DOHH2 (cell line): ENCODE data around the gene SPOCK1.

Experiments
- H3F3A ChIP-seq: fragments of 200-600 bp; sonication (generic), shearing (Covaris generic); 2 replicates; pipeline ENCODE4 v1.6.0; 2016; ENCODE audit warnings: antibody characterized with exemption, mild to moderate bottlenecking; ENCODE audit not compliant: control insufficient read depth, insufficient read depth
- H3K27ac ChIP-seq: fragments of 200-600 bp; sonication (generic); 2 replicates; pipeline ENCODE4 v1.5.1; 2014; ENCODE audit warnings: low read depth, mild to moderate bottlenecking, low read length, moderate library complexity
- H3K27me3 ChIP-seq: fragments of 200-600 bp; sonication (generic); 2 replicates; pipeline ENCODE4 v1.6.1; 2014; ENCODE audit warnings: mild to moderate bottlenecking, low read length, mixed read lengths; ENCODE audit not compliant: control insufficient read depth
- H3K36me3 ChIP-seq: fragments of 200-600 bp; sonication (generic); 2 replicates; pipeline ENCODE4 v1.6.1; 2014; ENCODE audit warnings: mild to moderate bottlenecking, low read length, moderate library complexity, mixed read lengths; ENCODE audit not compliant: control insufficient read depth
- H3K4me1 ChIP-seq: fragments of 200-600 bp; sonication (generic); 2 replicates; pipeline ENCODE4 v1.6.1; 2014; ENCODE audit warnings: mild to moderate bottlenecking, low read length, mixed read lengths; ENCODE audit not compliant: control insufficient read depth
- H3K4me2 ChIP-seq: fragments of 200-600 bp; sonication (generic); 2 replicates; pipeline ENCODE4 v1.6.0; 2014; ENCODE audit warnings: mild to moderate bottlenecking, low read length, moderate library complexity
- H3K4me3 ChIP-seq: fragments of 200-600 bp; sonication (generic); 2 replicates; pipeline ENCODE4 v1.5.1; 2014; ENCODE audit warnings: mild to moderate bottlenecking, low read length, mixed read lengths
- H3K79me2 ChIP-seq: fragments of 200-600 bp; sonication (generic); 2 replicates; pipeline ENCODE4 v1.6.1; 2014; ENCODE audit warnings: mild to moderate bottlenecking, low read length, mixed read lengths; ENCODE audit not compliant: control insufficient read depth
- H3K9me2 ChIP-seq: fragments of 200-600 bp; sonication (generic); replicated peaks from 2 replicates; pipeline ENCODE4 v1.6.1; 2014; ENCODE audit warnings: mild to moderate bottlenecking, low read length, mixed read lengths; ENCODE audit not compliant: control insufficient read depth
- H3K9me3 ChIP-seq: fragments of 200-600 bp; sonication (generic); 2 replicates; pipeline ENCODE4 v1.6.1; 2014; ENCODE audit warnings: antibody characterized with exemption, low read length, mixed read lengths; ENCODE audit not compliant: control insufficient read depth, insufficient read depth
- H4K20me1 ChIP-seq: fragments of 200-600 bp; sonication (generic); 2 replicates; pipeline ENCODE4 v1.6.0; 2014; ENCODE audit warnings: low read depth, mild to moderate bottlenecking, antibody characterized with exemption, low read length, moderate library complexity; ENCODE audit not compliant: control insufficient read depth, insufficient read depth
- CTCF ChIP-seq: fragments of 200-600 bp; sonication (generic); IDR thresholded peaks from one replicate; pipeline ENCODE4 v1.5.1; 2014; ENCODE audit warnings: antibody characterized with exemption, mild to moderate bottlenecking, low read depth, low read length; ENCODE audit not compliant: poor library complexity, severe bottlenecking
- EZH2phosphoT487 ChIP-seq: fragments of 200-600 bp; sonication (generic); IDR thresholded peaks from 2 replicates; pipeline ENCODE4 v1.6.1; 2017; ENCODE audit warnings: borderline replicate concordance, mild to moderate bottlenecking, antibody characterized with exemption, low read length, moderate library complexity, mixed read lengths

The SPOCK1 gene

GRCh38 chr5:137410234-137411010 lies 88.7 kb downstream of the SPOCK1 start:
- H3K36me3 ChIP-seq = no peaks in the 10 kb centered on the region
- no peaks in the 10 kb centered on the region for H3K79me2 ChIP-seq
- no peak overlapping the region for H3K4me3 ChIP-seq
- no peaks in the 10 kb centered on the region for H3F3A ChIP-seq
- no peak overlapping the region for H3K4me2 ChIP-seq
- no peaks in the 10 kb centered on the region for H3K4me1 ChIP-seq
- TF ChIP-seq EZH2phosphoT487 = no peak
- no peak for TF ChIP-seq CTCF
- H3K27ac ChIP-seq = no peak overlapping the region
- no peaks in the 10 kb centered on the region for H3K9me3 ChIP-seq
- peaks cover 2% of the 10 kb centered on the region; the same call in 1 of the 2 replicates for H3K27me3 ChIP-seq
- no peaks in the 10 kb centered on the region for H3K9me2 ChIP-seq
- no peaks in the 10 kb centered on the region for H4K20me1 ChIP-seq

GRCh38 chr5:137409736-137410135 lies 89.4 kb downstream of the SPOCK1 start:
- no peak overlapping the region for H3K27ac ChIP-seq
- H3K4me1 ChIP-seq = no peaks in the 10 kb centered on the region
- no peaks in the 10 kb centered on the region for H3K9me3 ChIP-seq
- no peaks in the 10 kb centered on the region for H4K20me1 ChIP-seq
- H3K79me2 ChIP-seq = no peaks in the 10 kb centered on the region
- TF ChIP-seq CTCF (no peak), EZH2phosphoT487 (no peak)
- no peak overlapping the region for H3K4me2 ChIP-seq
- H3K4me3 ChIP-seq = no peak overlapping the region
- H3F3A ChIP-seq = no peaks in the 10 kb centered on the region
- H3K9me2 ChIP-seq = no peaks in the 10 kb centered on the region
- H3K36me3 ChIP-seq = no peaks in the 10 kb centered on the region
- peaks cover 2% of the 10 kb centered on the region; the same call in 1 of the 2 replicates for H3K27me3 ChIP-seq

- H3K4me3 ChIP-seq = no peak overlapping the region
- peaks cover 3% of the 10 kb centered on the region; the same call in 1 of the 2 replicates for H3K27me3 ChIP-seq
- H3K4me2 ChIP-seq = no peak overlapping the region
- no peaks in the 10 kb centered on the region for H3K36me3 ChIP-seq
- no peak overlapping the region for H3K27ac ChIP-seq
- H3F3A ChIP-seq = no peaks in the 10 kb centered on the region
- no peaks in the 10 kb centered on the region for H3K79me2 ChIP-seq
- no peak for TF ChIP-seq EZH2phosphoT487
- no peak for TF ChIP-seq CTCF
- no peaks in the 10 kb centered on the region for H3K4me1 ChIP-seq
- H3K9me2 ChIP-seq = no peaks in the 10 kb centered on the region
- no peaks in the 10 kb centered on the region for H3K9me3 ChIP-seq
- H4K20me1 ChIP-seq = no peaks in the 10 kb centered on the region
Observed at GRCh38 chr5:137407090-137407489, 92.0 kb downstream of the SPOCK1 start.
